Ishikawa (cell line): Measurements from ENCODE around the gene SAMD8.

Source experiments
- CEBPB ChIP-seq: IDR thresholded peaks from 2 replicates; pipeline ENCODE4 v1.6.1; 2012
- CREB1 ChIP-seq: IDR thresholded peaks from 2 replicates; pipeline ENCODE4 v1.6.1; 2012; ENCODE audit warnings: low read depth
- EGR1 ChIP-seq: IDR thresholded peaks from 2 replicates; pipeline ENCODE4 v1.6.1; 2012
- EP300 ChIP-seq: IDR thresholded peaks from 2 replicates; pipeline ENCODE4 v1.6.1; 2012; ENCODE audit warnings: borderline replicate concordance
- FOXM1 ChIP-seq: IDR thresholded peaks from 2 replicates; pipeline ENCODE4 v1.6.1; 2012; ENCODE audit warnings: low read depth, borderline replicate concordance
- NFIC ChIP-seq: IDR thresholded peaks from 2 replicates; pipeline ENCODE4 v1.6.1; 2012
- RAD21 ChIP-seq: IDR thresholded peaks from 2 replicates; pipeline ENCODE4 v1.6.1; 2012; ENCODE audit warnings: low read depth
- TAF1 ChIP-seq: IDR thresholded peaks from 2 replicates; pipeline ENCODE4 v1.6.1; 2012; ENCODE audit warnings: low read depth, mild to moderate bottlenecking
- TCF12 ChIP-seq: IDR thresholded peaks from 2 replicates; pipeline ENCODE4 v1.6.1; 2012; ENCODE audit warnings: low read depth
- TEAD4 ChIP-seq: IDR thresholded peaks from 2 replicates; pipeline ENCODE4 v1.6.1; 2012
- YY1 ChIP-seq: IDR thresholded peaks from 2 replicates; pipeline ENCODE4 v1.6.1; 2012; ENCODE audit warnings: low read depth
- ZBTB7A ChIP-seq: IDR thresholded peaks from 2 replicates; pipeline ENCODE4 v1.6.1; 2012; ENCODE audit warnings: low read depth
- TF ChIP-seq, protein P1 (sequence below): IDR thresholded peaks from 2 replicates; pipeline ENCODE4 v1.6.1; 2012
- TF ChIP-seq, protein P2 (sequence below): IDR thresholded peaks from 2 replicates; pipeline ENCODE4 v1.6.1; 2012; ENCODE audit warnings: low read depth, mild to moderate bottlenecking
- TF ChIP-seq, protein P3 (sequence below): IDR thresholded peaks from 2 replicates; pipeline ENCODE4 v1.6.1; 2012

Gene SAMD8

DNA sequence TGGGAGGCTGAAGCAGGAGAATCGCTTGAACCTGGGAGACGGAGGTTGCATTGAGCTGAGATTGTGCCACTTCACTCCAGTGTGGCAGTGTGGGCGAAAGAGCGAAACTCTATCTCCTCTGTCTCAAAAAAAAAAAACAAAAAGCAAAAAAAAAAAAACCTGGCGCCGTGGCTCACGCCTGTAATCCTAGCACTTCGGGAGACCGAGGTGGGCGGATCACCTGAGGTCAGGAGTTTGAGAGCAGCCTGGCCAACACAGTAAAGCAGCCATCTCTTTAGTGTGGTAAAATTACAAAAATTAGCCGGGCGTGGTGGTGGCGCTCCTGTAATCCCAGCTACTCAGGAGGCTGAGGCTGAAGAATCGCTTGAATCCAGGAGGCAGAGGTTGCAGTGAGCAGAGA, 95.2 kb downstream of the SAMD8 start:
- peak; percentile 33; the same call in 1 of the 2 replicates for TF ChIP-seq EGR1

DNA sequence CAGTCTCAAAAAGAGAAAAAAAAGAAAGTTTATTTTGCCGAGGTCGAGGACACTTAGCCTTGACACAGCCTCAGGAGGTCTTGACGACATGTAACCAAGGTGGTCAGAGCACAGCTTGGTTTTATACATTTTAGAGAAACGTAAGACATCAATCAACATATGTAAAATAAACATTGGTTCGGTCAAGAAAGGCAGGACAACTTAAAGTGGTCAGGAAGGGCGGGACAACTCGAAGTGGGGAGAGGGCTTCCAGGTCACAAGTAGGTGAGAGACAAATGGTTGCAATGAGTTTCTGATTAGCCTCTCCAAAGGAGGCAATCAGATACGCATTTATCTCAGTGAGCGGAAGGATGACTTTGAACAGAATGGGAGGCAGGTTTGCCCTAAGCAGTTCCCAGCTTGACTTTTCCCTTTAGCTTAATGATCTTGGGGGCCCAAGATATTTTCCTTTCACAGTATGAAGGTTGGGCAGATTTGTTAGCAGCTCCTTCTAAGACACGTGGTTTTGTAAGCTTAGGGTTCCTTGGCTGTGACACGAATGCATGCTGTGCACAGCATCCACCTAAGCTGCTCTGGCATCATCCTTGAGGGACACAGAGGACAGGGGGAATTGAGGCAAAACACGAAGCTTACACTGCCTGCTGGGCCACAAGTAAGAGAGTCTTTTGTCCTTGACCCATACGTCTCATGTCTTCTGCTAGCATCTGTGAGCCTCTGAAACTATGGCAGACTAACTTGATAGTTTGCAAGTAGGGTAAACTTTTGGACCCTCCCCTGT, 95.8 kb downstream of the SAMD8 start:
- TF ChIP-seq CREB1 (no peak), TEAD4 (no peak), FOXM1 (no peak), EGR1 (no peak), YY1 (no peak), TAF1 (no peak), NFIC (no peak)

DNA sequence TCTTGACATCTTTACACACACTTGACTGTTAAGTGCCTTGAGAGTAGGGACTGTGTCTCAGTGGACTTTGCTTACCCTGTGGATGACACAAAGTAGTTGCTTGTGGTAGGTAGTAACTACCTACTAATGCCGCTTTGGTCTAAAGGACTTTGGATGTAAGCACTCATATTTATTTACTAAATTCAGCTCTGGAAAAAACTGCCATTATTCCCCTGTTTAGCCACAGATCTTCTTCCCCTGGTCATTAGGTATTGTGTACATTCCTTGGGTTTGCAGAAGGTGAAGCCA, 96.3 kb downstream of the SAMD8 start:
- TF ChIP-seq NFIC (no peak), EGR1 (no peak), YY1 (no peak), TAF1 (no peak), TEAD4 (no peak)
- TF ChIP-seq, protein P1, sequence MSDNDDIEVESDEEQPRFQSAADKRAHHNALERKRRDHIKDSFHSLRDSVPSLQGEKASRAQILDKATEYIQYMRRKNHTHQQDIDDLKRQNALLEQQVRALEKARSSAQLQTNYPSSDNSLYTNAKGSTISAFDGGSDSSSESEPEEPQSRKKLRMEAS: no peak

DNA sequence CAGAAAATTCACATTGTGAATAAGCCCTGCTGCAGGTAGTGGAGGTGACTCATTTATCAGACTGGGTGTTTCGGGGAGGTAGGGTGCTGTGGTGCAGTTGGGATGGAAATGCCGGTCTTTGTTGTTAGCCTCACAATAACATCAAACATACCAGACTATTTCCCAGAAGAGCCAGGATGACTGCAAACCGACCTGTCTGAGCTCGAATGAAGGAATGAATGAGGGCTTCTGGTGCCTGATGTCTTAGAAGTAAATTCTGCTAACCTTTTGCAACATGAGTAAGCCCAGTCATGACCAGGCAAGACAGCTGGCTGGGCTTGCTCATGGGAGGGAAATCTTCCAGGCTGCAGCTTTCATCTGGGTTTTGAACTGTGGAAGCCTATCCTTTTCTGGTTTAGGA, 96.7 kb downstream of the SAMD8 start:
- TF ChIP-seq, protein P2, sequence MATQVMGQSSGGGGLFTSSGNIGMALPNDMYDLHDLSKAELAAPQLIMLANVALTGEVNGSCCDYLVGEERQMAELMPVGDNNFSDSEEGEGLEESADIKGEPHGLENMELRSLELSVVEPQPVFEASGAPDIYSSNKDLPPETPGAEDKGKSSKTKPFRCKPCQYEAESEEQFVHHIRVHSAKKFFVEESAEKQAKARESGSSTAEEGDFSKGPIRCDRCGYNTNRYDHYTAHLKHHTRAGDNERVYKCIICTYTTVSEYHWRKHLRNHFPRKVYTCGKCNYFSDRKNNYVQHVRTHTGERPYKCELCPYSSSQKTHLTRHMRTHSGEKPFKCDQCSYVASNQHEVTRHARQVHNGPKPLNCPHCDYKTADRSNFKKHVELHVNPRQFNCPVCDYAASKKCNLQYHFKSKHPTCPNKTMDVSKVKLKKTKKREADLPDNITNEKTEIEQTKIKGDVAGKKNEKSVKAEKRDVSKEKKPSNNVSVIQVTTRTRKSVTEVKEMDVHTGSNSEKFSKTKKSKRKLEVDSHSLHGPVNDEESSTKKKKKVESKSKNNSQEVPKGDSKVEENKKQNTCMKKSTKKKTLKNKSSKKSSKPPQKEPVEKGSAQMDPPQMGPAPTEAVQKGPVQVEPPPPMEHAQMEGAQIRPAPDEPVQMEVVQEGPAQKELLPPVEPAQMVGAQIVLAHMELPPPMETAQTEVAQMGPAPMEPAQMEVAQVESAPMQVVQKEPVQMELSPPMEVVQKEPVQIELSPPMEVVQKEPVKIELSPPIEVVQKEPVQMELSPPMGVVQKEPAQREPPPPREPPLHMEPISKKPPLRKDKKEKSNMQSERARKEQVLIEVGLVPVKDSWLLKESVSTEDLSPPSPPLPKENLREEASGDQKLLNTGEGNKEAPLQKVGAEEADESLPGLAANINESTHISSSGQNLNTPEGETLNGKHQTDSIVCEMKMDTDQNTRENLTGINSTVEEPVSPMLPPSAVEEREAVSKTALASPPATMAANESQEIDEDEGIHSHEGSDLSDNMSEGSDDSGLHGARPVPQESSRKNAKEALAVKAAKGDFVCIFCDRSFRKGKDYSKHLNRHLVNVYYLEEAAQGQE: no peak
- TF ChIP-seq EP300: no peak
- no peak for TF ChIP-seq YY1

DNA sequence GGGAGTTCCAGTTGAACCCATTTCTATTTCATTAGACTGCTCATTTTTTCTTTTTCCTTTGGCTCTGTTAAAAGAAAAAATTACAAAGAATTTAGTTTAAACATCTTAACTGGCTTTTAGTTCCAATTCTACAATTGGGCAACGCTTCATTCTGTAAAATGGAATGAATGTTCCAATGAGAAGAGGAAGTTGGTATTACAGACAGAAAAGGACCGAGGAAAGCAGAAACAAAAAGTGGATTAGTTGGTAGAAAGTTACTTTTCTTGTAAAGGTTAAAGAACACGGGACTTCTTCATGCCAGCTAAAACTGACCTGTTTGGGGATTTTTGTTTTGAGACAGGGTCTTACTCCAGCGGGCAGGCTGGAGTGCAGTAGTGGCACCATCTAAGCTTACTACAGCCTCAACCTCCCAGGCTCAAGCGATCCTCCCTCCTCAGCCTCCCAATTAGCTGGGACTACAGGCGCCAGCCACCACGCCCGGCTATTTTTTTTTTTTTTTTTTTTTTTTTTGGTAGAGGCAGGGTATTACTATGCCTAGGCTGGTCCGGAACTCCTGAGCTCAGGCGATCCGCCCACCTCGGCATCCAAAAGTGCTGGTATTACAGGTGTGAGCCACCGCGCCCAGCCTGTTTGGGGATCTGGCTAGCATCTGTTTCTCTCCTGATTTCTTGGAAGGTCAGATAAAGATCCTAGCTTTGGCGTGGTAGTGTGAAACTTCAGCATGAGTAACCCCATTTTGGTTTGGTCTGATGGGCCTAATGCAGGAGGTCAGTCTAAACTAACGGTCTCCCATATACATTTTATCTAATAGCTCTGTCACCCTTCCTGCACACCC, 97.8 kb downstream of the SAMD8 start:
- TF ChIP-seq NFIC: no peak
- TF ChIP-seq, protein P1: no peak
- TF ChIP-seq, protein P3, sequence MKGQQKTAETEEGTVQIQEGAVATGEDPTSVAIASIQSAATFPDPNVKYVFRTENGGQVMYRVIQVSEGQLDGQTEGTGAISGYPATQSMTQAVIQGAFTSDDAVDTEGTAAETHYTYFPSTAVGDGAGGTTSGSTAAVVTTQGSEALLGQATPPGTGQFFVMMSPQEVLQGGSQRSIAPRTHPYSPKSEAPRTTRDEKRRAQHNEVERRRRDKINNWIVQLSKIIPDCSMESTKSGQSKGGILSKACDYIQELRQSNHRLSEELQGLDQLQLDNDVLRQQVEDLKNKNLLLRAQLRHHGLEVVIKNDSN: no peak

DNA sequence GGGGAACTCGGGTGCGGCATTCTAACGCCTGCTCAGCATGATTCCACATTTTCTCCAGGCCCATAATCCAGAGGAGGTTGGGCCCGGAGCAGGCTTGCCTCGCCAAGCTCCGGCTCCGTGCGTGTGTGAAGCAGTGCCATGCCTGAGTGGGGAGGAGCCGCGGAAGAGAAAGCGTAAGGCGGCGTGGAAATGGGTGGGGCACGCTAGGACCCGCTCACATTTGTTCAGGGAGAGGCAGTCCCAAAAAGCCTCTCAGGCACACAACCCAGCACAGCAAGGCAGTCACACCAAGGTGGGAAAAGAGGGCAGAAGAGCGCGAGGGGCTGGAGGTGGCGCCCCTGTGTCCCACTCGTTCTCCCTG, 98.4 kb downstream of the SAMD8 start:
- TF ChIP-seq TEAD4: no peak
- TF ChIP-seq FOXM1: no peak; the same call in 1 of the 2 replicates
- TF ChIP-seq TAF1: peak; percentile 12; the same call in 1 of the 2 replicates
- TF ChIP-seq TCF12: peak; percentile 22; the same call in 1 of the 2 replicates
- TF ChIP-seq, protein P2: 0 out of 2 replicates have a peak, but pooled peaks have one; percentile 2
- no peak for TF ChIP-seq RAD21
- TF ChIP-seq, protein P1: peak; percentile 69; the same call in 1 of the 2 replicates

DNA sequence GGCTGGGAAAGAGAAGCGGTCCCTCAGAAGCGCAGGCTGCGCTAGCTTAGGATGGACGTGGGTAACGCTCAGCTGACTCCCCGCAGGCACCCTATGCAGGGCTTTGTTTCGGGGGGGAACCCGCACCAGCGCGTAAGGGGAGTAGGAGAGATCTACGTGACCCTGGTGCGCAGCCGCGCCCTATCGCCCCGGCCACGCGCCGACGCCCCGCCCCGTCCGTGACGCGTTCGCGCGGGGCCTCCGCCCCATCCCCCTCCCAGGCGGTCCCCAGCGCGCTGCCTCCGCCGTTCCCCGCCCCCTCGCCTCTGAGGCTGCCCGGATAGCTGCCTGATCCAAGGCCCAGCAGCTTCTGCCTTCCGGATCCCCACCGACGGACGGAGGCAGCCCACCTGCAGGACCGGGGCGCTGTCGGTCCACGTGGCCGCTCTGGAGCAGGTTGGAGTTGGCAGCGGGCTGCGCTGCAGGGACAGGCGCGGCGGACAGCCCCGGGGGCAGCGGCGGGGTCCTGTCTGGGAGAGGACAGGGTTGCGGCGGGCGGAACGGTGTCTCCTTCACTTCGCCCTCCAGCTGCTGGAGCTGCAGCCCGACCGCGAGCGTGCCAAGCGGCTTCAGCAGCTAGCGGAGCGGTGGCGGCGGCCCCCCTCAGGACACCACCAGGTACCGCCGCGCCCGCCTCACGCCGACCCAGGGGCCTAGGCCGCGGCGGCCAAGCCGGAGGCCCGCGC, 99.0 kb downstream of the SAMD8 start, which contains the start of gene VDAC2:
VDAC2 (plus strand) TSS at position 515 of the 725 bp plus-strand sequence. CDS start 363 bp downstream, outside the sequence.
- no peak for TF ChIP-seq TEAD4
- no peak; the same call in 1 of the 2 replicates for TF ChIP-seq EGR1
- TF ChIP-seq, protein P3: peak; percentile 63
- TF ChIP-seq, protein P2: 0 out of 2 replicates have a peak, but pooled peaks have one; percentile 16
- peak; percentile 56 for TF ChIP-seq NFIC
- TF ChIP-seq FOXM1: no peak
- peak; percentile 53; the same call in 1 of the 2 replicates for TF ChIP-seq TCF12
- TF ChIP-seq, protein P1: peak; percentile 89
- no peak for TF ChIP-seq EP300
- peak; percentile 53; the same call in 1 of the 2 replicates for TF ChIP-seq ZBTB7A
- peak; percentile 87 for TF ChIP-seq TAF1
- TF ChIP-seq CEBPB: peak; percentile 41; the same call in 1 of the 2 replicates
- TF ChIP-seq CREB1: no peak
- no peak for TF ChIP-seq RAD21
